Kidney tubule cell (primary cell): Measurements from ENCODE around the gene SLC35F3.
"Not testable (repeated sequence)": the region's sequence is repeated elsewhere in the genome, so short reads cannot be mapped to it uniquely, and the experiment has no call there.

Experiments
- DNase-seq: peaks from one replicate; pipeline ENCODE4 v3.0.0-alpha.2; 2018; ENCODE audit warnings: low spot score

Gene SLC35F3

GRCh38 chr1:233904633-233905415 is at the start of gene SLC35F3:
TSS of gene SLC35F3 (plus strand) at chr1:233904676.
- peak; percentile 85 for DNase-seq

DNA sequence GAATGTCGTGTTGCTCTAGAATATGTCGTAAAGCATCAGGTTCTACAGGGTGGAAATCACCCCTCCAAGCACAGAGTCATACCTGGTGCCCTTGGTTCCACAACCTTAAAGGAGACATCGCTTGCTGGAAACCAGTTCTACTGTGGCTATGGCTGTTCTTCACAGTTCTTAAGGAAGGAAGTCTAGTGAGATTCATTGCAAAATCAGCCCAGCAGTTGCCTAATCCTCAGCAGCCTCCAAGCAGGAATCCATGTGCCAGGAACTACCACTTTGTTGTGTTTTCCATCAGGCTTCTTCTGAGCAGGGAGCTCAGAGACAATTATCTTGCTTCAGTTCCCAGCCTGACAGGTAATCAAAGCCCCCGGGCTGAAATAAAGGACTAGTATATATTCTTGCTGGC is 45.0 kb upstream of the SLC35F3 start:
- no peak for DNase-seq

- no peak for DNase-seq
Observed at GRCh38 chr1:233863901-233864545, 40.5 kb upstream of the SLC35F3 start.

GRCh38 chr1:233864578-233864977 is 39.9 kb upstream of the SLC35F3 start:
- DNase-seq, result no peak

- DNase-seq, result no peak
Observed at GRCh38 chr1:233865216-233865615, 39.3 kb upstream of the SLC35F3 start.

- no peak for DNase-seq
Observed at GRCh38 chr1:233865902-233866301, 38.6 kb upstream of the SLC35F3 start.

DNA sequence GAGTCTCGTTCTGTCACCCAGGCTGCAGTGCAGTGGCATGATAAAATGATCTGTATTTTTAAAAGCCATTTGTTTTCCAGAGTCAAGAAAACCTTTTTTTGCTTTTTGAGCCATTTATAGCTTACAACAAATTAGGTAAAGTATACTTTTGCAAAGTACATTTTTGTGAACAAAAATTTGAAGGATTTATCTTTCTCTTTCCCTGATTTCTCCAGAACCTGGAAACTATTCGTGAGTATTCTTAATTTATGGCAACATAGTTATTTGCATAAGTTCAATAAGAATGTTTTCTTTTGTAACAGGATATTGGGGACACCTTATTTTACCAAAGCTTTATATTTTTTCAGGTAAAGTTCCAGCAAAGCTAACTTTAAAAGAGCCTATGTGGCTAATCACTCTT is 37.4 kb upstream of the SLC35F3 start:
- DNase-seq, result no peak

GRCh38 chr1:233868461-233868860 is 36.0 kb upstream of the SLC35F3 start:
- DNase-seq, result peak; percentile 27

DNA sequence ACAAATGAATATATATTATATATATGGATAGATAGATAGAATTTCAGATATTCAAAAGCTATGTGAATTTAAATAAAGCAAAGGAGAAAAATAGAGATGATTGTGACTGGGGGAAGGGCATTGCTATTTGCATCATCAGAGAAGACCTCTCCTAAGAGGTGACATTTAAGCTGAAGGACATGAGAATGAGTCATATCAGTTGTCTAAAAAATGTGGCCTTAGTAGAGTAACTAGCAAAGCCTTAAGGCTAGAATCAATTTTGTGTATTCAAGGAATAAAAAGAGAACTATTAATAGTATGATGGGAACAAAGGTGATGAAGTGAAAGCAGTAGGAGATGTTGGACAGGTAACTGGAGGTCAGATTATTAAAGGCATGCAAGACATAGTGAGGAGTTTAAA is 34.8 kb upstream of the SLC35F3 start:
- DNase-seq, result no peak

DNA sequence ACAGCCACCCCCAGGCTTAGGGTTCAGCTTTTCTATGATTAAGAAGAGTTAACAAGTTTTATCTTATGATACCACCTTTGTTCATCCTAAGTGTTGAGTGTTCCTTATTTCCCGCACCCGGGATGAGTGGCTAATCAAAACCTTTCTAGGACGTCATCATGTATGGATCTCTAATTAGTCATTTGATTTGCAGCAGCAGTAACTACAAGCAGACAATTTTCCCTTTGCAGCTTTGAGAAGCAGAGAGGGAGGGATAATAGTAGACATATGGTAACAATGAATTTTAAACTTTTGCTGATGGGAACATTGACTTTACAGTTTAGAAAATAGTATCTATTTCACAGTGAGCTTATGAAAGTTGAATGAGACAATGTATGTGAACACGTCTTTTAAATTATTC is 30.8 kb upstream of the SLC35F3 start:
- no peak for DNase-seq

DNA sequence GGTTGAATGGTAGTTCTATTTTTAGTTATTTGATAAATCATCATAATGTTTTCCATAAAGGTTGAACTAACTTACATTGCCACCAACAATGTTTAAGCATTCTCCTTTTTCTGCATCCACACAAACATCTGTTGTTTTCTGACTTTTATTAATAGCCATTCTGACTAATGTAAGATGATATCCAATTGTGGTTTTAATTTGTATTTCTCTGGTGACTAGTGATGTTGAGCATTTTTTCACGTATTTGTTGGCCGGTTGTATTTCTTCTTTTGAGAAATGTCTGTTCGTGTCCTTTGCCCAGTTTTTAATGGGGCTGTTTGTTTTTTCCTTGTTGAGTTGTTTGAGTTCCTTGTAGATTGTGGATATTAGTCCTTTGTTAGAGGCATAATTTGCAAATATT is 24.6 kb upstream of the SLC35F3 start:
- DNase-seq, result no peak

DNA sequence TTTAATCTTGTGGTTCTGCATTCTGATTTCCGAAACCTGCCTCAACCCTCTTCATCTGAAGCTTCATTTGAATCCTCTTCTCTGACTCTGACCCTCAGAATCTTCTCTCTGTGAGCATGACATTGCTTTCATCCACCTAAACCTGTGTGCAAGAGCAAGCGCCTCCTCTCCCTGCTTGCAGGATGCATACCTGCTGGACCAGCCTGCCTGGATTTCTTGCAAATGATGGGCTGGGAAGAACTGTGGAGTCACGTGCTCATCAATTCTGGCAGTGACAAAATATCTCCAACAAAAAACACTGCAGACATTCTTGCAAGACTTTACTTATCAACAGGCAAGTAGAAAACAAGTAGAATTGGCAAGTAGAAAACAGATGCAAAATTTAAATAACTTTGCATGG is 20.8 kb upstream of the SLC35F3 start:
- DNase-seq, result no peak

DNA sequence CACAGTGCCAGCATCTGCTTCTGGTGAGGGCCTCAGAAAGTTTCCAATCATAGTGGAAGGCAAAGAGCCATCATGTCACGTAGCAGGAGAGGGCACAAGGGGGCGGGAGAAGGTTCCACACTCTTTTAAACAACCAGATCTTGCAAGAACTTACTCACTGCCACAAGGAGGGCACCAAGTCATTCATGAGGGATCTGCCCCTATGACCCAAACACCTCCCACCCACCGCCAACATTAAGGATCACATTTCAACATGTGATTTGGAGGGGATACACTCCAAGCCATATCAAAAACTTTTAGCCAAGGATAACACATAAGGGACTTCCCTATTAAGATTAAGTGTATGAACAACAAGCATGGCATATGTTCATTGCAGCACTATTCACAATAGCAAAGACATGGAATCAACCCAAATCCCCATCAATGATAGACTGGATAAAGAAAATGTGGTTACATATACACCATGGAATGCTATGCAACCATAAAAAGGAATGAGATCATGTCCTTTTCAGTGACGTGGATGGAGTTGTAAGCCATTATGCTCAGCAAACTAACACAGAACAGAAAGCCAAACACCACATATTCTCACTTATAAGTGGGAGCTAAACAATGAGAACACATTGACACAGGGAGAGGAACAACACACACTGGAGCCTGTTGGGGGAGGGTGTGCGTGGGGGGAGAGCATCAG is 19.9 kb upstream of the SLC35F3 start:
- no peak for DNase-seq

- no peak for DNase-seq
Observed at GRCh38 chr1:233885196-233885920, 19.1 kb upstream of the SLC35F3 start.

DNA sequence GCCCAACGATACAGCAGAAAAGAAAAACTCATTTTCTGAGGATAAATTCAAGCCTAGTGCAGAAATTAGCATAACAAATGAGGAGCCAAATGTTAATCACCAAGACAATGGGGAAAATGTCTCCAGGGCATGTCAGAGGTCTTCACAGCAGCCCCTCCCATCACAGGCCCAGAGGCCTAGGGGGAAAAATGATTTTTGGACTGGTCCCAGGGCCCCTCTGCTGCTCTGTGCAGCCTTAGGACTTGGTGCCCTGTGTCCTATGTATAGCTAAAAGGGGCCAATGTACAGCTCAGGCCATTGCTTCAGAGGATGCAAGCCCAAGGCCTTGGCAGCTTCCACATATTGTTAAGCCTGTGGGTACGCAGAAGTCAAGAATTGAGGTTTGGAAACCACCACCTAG is 13.3 kb upstream of the SLC35F3 start:
- not testable (repeated sequence) for DNase-seq

- DNase-seq, result no peak
Observed at GRCh38 chr1:233897325-233898162, 6.9 kb upstream of the SLC35F3 start.

- DNase-seq, result no peak
Observed at GRCh38 chr1:233901495-233901894, 3.0 kb upstream of the SLC35F3 start.

GRCh38 chr1:233905416-233906051 is 1.1 kb downstream of the SLC35F3 start:
- DNase-seq, result peak; percentile 24

GRCh38 chr1:233907151-233907550 is 2.7 kb downstream of the SLC35F3 start:
- no peak for DNase-seq

- peak; percentile 58 for DNase-seq
Observed at GRCh38 chr1:233908092-233908491, 3.6 kb downstream of the SLC35F3 start.

GRCh38 chr1:233909195-233909594 is 4.7 kb downstream of the SLC35F3 start:
- DNase-seq, result peak; percentile 99
